Ascending aorta (tissue), 2 donors: ENCODE measurements around the gene MSN. TPM values are rescaled to one million over a fixed set of nuclear protein-coding genes. Genes with fewer than 3 reads are reported as not detected.

Source experiments
- DNase-seq, 2 donors: peaks; one replicate each; pipeline ENCODE4 v3.0.0-alpha.2; 2019; ENCODE audit warnings: low spot score in 2 of 2
- H3K27ac ChIP-seq, 2 donors: fragments of 200-600 bp; sonication (generic); one replicate each; pipeline ENCODE4 v1.5.1; 2016 to 2017; ENCODE audit warnings: mild to moderate bottlenecking in 1 of 2
- H3K27me3 ChIP-seq: fragments of 200-600 bp; sonication (generic); one replicate; pipeline ENCODE4 v1.5.1; 2017
- H3K36me3 ChIP-seq, 2 donors: fragments of 200-600 bp; sonication (generic); one replicate each; pipeline ENCODE4 v1.5.1; 2016
- H3K4me1 ChIP-seq, 2 donors: fragments of 200-600 bp; sonication (generic); one replicate each; pipeline ENCODE4 v1.5.1; 2016 to 2017; ENCODE audit warnings: mild to moderate bottlenecking in 1 of 2
- H3K4me3 ChIP-seq, 2 donors: fragments of 200-600 bp; sonication (generic); one replicate each; pipeline ENCODE4 v1.5.1; 2016 to 2017; ENCODE audit warnings: mild to moderate bottlenecking in 1 of 2
- H3K9me3 ChIP-seq, 2 donors: fragments of 200-600 bp; sonication (generic); one replicate each; pipeline ENCODE4 v1.5.1; 2016
- CTCF ChIP-seq, 3 experiments: fragments of 200-600 bp in 2 of 3; fragments of 450-650 bp in 1 of 3; sonication (generic) in 2 of 3; IDR thresholded peaks; one replicate each; pipeline ENCODE4 v1.5.1; 2016 to 2019; ENCODE audit warnings: antibody characterized with exemption in 3 of 3, mild to moderate bottlenecking in 1 of 3, moderate library complexity in 1 of 3
- intact Hi-C: fragments of 100-400 bp; cut with DNase I; formaldehyde crosslinking; loops from one replicate; pipeline ENCODE4 v1.15.1; 2023
- total RNA-seq: library from RNA; depleted of rRNA; stranded (reverse); fragments of >200 nt; gene quantifications from one replicate; pipeline ENCODE4 v1.1.0, GENCODE V29; 2016

Gene MSN
- total RNA-seq, 1 donor from 2014 or later: 338 TPM

- no peak for DNase-seq
- H3K36me3 ChIP-seq: peaks cover 40 to 54% of the 10 kb centered on the region in 2 donors
Observed at GRCh38 chrX:65741823-65742222, 74.4 kb downstream of the MSN start.

GRCh38 chrX:65744965-65745364 lies 77.5 kb downstream of the MSN start:
- peaks cover 13 to 23% of the 10 kb centered on the region in 2 donors for H3K36me3 ChIP-seq
- H3K27ac ChIP-seq: no peak overlapping the region
- TF ChIP-seq CTCF (IDR thresholded peaks at IDR 0.05): no peak
- H3K4me1 ChIP-seq: no peaks in the 10 kb centered on the region
- no peaks in the 10 kb centered on the region for H3K9me3 ChIP-seq
- H3K4me3 ChIP-seq: no peak overlapping the region
- no peaks in the 10 kb centered on the region for H3K27me3 ChIP-seq
- intact Hi-C loops: no loop called here
- no peak for DNase-seq

More at GRCh38 chrX:65741823-65742222, 74.4 kb downstream of the MSN start:
- no peak overlapping the region for H3K27ac ChIP-seq
- intact Hi-C loops: no loop called here
- no peak overlapping the region for H3K4me3 ChIP-seq
- H3K9me3 ChIP-seq: no peaks in the 10 kb centered on the region
- H3K4me1 ChIP-seq: no peaks in the 10 kb centered on the region
- H3K27me3 ChIP-seq: no peaks in the 10 kb centered on the region
- no peak for TF ChIP-seq CTCF (IDR thresholded peaks at IDR 0.05)

GRCh38 chrX:65745427-65745826 lies 78.0 kb downstream of the MSN start:
- H3K9me3 ChIP-seq: no peaks in the 10 kb centered on the region
- no peak for TF ChIP-seq CTCF (IDR thresholded peaks at IDR 0.05)
- peaks cover 8 to 18% of the 10 kb centered on the region in 2 donors for H3K36me3 ChIP-seq
- no peak overlapping the region for H3K27ac ChIP-seq
- intact Hi-C loops: no loop called here
- H3K4me3 ChIP-seq: no peak overlapping the region
- H3K4me1 ChIP-seq: no peaks in the 10 kb centered on the region
- no peaks in the 10 kb centered on the region for H3K27me3 ChIP-seq
- no peak for DNase-seq

GRCh38 chrX:65745992-65746391 lies 78.5 kb downstream of the MSN start:
- Histone ChIP-seq H3K36me3 (peaks cover 3 to 13% of the 10 kb centered on the region in 2 donors), H3K4me3 (no peak overlapping the region), H3K4me1 (no peaks in the 10 kb centered on the region), H3K9me3 (no peaks in the 10 kb centered on the region), H3K27me3 (no peaks in the 10 kb centered on the region), H3K27ac (no peak overlapping the region)
- DNase-seq: no peak
- intact Hi-C loops: no loop called here
- TF ChIP-seq CTCF (IDR thresholded peaks at IDR 0.05): no peak

- Histone ChIP-seq H3K27me3 (no peaks in the 10 kb centered on the region), H3K9me3 (no peaks in the 10 kb centered on the region), H3K4me1 (no peaks in the 10 kb centered on the region), H3K27ac (no peak overlapping the region), H3K36me3 (no peaks in the 10 kb centered on the region), H3K4me3 (no peak overlapping the region)
- TF ChIP-seq CTCF (IDR thresholded peaks at IDR 0.05): no peak
- no peak for DNase-seq
- intact Hi-C loops: no loop called here
Observed at GRCh38 chrX:65750674-65751469, 83.4 kb downstream of the MSN start.
